Measurements from ENCODE around the gene ZNF534. TPM values are rescaled to one million over a fixed set of nuclear protein-coding genes. Genes with fewer than 3 reads are reported as not detected.

The ZNF534 gene
- total RNA-seq, 2 experiments from 2014 or later, result not detected

- H3K36me3 Mint-ChIP-seq (ENCODE audit: low read depth), result peaks cover 55% of the 10 kb centered on the region
- H3K9me3 Mint-ChIP-seq, result peaks cover 78% of the 10 kb centered on the region
- ATAC-seq, result no peak
Measured at GRCh38 chr19:52415711-52416110, 13.2 kb upstream of the ZNF534 start.

GRCh38 chr19:52442179-52442578 lies 13.2 kb downstream of the ZNF534 start:
- H3K36me3 Mint-ChIP-seq (ENCODE audit: low read depth), result peaks cover 16% of the 10 kb centered on the region
- no peak overlapping the region for H3K27ac Mint-ChIP-seq
- intact Hi-C loops (cut with micrococcal nuclease), result no loop called here
- no peaks in the 10 kb centered on the region for H3K27me3 Mint-ChIP-seq
- no peak for DNase-seq
- no peak for TF ChIP-seq CTCF (IDR thresholded peaks at IDR 0.05)
- no peak overlapping the region for H3K4me3 Mint-ChIP-seq
- ChIA-PET POLR2A (no interaction called here), CTCF (interaction anchor here (1.5 kb wide), 1 partner anchor 9 kb away, joined by 4 read pairs; no protein-coding TSS in a partner anchor)
- H3K4me1 Mint-ChIP-seq (ENCODE audit: low read depth), result no peaks in the 10 kb centered on the region
- H3K9me3 Mint-ChIP-seq, result peaks cover 59% of the 10 kb centered on the region
- ATAC-seq, result no peak

More at GRCh38 chr19:52415711-52416110, 13.2 kb upstream of the ZNF534 start:
- Mint-ChIP-seq H3K27me3 (no peaks in the 10 kb centered on the region), H3K27ac (no peak overlapping the region), H3K4me3 (no peak overlapping the region), H3K4me1 (ENCODE audit: low read depth) (no peaks in the 10 kb centered on the region)
- no peak for DNase-seq
- POLR2A ChIA-PET, result no interaction called here
- CTCF ChIA-PET, result no interaction called here
- TF ChIP-seq CTCF (IDR thresholded peaks at IDR 0.05), result no peak
- intact Hi-C loops (cut with micrococcal nuclease), result no loop called here

GRCh38 chr19:52444506-52444905 lies 15.6 kb downstream of the ZNF534 start:
- Mint-ChIP-seq H3K9me3 (peaks cover 59% of the 10 kb centered on the region), H3K4me3 (no peak overlapping the region), H3K36me3 (ENCODE audit: low read depth) (peaks cover 14% of the 10 kb centered on the region), H3K27me3 (no peaks in the 10 kb centered on the region), H3K27ac (no peak overlapping the region), H3K4me1 (ENCODE audit: low read depth) (no peaks in the 10 kb centered on the region)
- TF ChIP-seq CTCF (IDR thresholded peaks at IDR 0.05), result no peak
- intact Hi-C loops (cut with micrococcal nuclease), result no loop called here
- ChIA-PET POLR2A (no interaction called here), CTCF (no interaction called here)
- no peak for DNase-seq
- no peak for ATAC-seq

GRCh38 chr19:52451241-52451640 lies 22.3 kb downstream of the ZNF534 start:
- POLR2A ChIA-PET, result no interaction called here

More at GRCh38 chr19:52451241-52451640, 22.3 kb downstream of the ZNF534 start:
- no peak for DNase-seq
- Mint-ChIP-seq H3K36me3 (ENCODE audit: low read depth) (peaks cover 47% of the 10 kb centered on the region), H3K27me3 (no peaks in the 10 kb centered on the region), H3K9me3 (peaks cover 60% of the 10 kb centered on the region), H3K4me1 (ENCODE audit: low read depth) (peaks cover 16% of the 10 kb centered on the region), H3K27ac (no peak overlapping the region), H3K4me3 (no peak overlapping the region)
- no peak for TF ChIP-seq CTCF (IDR thresholded peaks at IDR 0.05)
- intact Hi-C loops (cut with micrococcal nuclease), result no loop called here
- ATAC-seq, result no peak
- CTCF ChIA-PET, result no interaction called here

Data from activated CD8-positive, alpha-beta T cell treated with anti-CD3 and anti-CD28 coated beads for 36 hours (primary cell).